GM12891 (cell line): ENCODE measurements around the gene UGGT1.

Experiments
- DNase-seq: peaks from one replicate; pipeline ENCODE4 v3.0.0; 2011; ENCODE audit warnings: low spot score; ENCODE audit not compliant: insufficient read length
- FAIRE-seq: peaks from 2 replicates; lab custom pipeline; 2011; peaks lifted over from hg19 to GRCh38; lab: Jason Lieb, UNC
- PAX5 ChIP-seq: IDR thresholded peaks from 2 replicates; pipeline ENCODE4 v1.6.1; 2011; ENCODE audit warnings: low read length, moderate library complexity, mild to moderate bottlenecking; ENCODE audit not compliant: insufficient read depth, severe bottlenecking
- POLR2A ChIP-seq: IDR thresholded peaks from 2 replicates; pipeline ENCODE4 v1.6.1; 2011; ENCODE audit warnings: low read depth, low read length, control low read depth
- POLR2AphosphoS5 ChIP-seq: IDR thresholded peaks from 2 replicates; pipeline ENCODE4 v1.6.1; 2011; ENCODE audit warnings: low read depth, low read length, control low read depth
- POU2F2 ChIP-seq: IDR thresholded peaks from 2 replicates; pipeline ENCODE4 v1.6.1; 2011; ENCODE audit warnings: low read depth, mild to moderate bottlenecking, control low read depth, low read length, moderate library complexity
- SPI1 ChIP-seq: IDR thresholded peaks from 2 replicates; pipeline ENCODE4 v1.6.1; 2011; ENCODE audit warnings: low read depth, low read length, control low read depth
- TAF1 ChIP-seq: IDR thresholded peaks from 2 replicates; pipeline ENCODE4 v1.6.1; 2011; ENCODE audit warnings: low read depth, low read length, control low read depth

UGGT1 gene

GRCh38 chr2:128232965-128233789 lies 142.2 kb downstream of the UGGT1 start:
- peak; percentile 97 for DNase-seq
- FAIRE-seq = peak; percentile 96

GRCh38 chr2:128233790-128234395 lies 142.9 kb downstream of the UGGT1 start:
- no peak for TF ChIP-seq TAF1
- no peak for TF ChIP-seq PAX5
- no peak for TF ChIP-seq POU2F2
- no peak for TF ChIP-seq SPI1
- TF ChIP-seq POLR2A = no peak
- TF ChIP-seq POLR2AphosphoS5 = no peak
- no peak for FAIRE-seq
- no peak for DNase-seq

More at GRCh38 chr2:128232965-128233789, 142.2 kb downstream of the UGGT1 start:
- TF ChIP-seq POU2F2 = no peak
- 0 out of 2 replicates have a peak, but pooled peaks have one; percentile 1 for TF ChIP-seq SPI1

- DNase-seq (no peak), FAIRE-seq (no peak)
- TF ChIP-seq POLR2AphosphoS5 (no peak), SPI1 (no peak), PAX5 (no peak), POLR2A (no peak), TAF1 (no peak), POU2F2 (no peak)
Measured at GRCh38 chr2:128234613-128235012, 143.6 kb downstream of the UGGT1 start.

- DNase-seq (no peak), FAIRE-seq (no peak)
- TF ChIP-seq POLR2AphosphoS5 = no peak
- no peak for TF ChIP-seq TAF1
- TF ChIP-seq POU2F2 = no peak
- TF ChIP-seq SPI1 = no peak
- TF ChIP-seq POLR2A = no peak
- no peak for TF ChIP-seq PAX5
Measured at GRCh38 chr2:128235581-128235980, 144.6 kb downstream of the UGGT1 start.

DNA sequence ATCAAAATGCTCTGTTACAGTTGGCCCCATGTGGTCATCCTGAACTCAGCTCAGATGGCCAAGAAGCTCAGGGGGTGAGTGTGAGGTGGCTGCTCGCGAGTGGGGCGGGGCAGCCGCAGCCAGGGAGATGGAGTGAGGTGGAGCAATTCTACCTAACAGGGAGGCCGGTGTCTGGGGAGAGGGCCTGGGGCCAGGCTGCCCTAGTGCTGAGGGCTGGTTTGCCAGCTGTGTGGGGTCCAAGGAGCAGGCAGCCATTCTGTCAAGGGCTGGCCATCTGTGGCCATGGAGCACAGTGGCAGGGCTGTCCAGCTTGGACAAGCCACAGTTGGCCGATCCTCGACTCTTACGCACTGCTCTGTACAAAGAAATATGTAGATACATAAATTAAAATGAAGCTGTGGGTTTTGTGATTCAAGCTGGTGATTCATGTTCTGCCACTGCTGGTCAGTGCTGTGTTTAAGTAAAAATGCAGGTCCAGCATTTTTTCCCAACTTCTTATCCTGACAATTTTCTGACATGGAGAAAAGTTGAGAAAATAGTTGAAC lies 145.6 kb downstream of the UGGT1 start:
- DNase-seq (no peak), FAIRE-seq (no peak)
- TF ChIP-seq POLR2AphosphoS5 (no peak), POLR2A (no peak), PAX5 (no peak), POU2F2 (no peak), SPI1 (no peak), TAF1 (no peak)

DNA sequence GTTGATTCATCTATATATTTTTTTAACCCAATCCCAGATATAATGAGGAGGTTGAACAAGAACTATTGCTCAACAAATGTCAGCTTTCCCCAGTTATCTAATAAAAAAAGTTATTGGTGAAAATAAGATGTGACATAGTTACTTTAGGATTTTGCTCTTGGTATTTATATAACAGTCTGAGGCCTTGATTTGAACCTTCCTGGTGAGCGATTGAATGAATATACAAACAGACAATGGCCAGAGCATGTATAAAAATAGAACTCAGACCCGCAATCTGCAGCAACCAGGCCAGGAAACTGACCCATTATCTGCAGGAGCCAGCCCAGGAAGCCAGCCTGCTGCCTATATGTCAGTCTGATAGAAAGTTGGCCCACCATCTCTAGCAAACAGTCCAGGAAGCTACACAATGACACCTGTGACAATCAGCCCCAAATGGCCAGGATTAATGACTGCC lies 146.1 kb downstream of the UGGT1 start:
- TF ChIP-seq SPI1 (no peak), POU2F2 (no peak), TAF1 (no peak), POLR2AphosphoS5 (no peak), PAX5 (no peak), POLR2A (no peak)
- DNase-seq (no peak), FAIRE-seq (no peak)

GRCh38 chr2:128237911-128238697 lies 147.1 kb downstream of the UGGT1 start:
- TF ChIP-seq SPI1 = no peak
- no peak for TF ChIP-seq POLR2AphosphoS5
- TF ChIP-seq PAX5 = no peak
- TF ChIP-seq TAF1 = no peak
- no peak for TF ChIP-seq POLR2A
- TF ChIP-seq POU2F2 = no peak
- no peak for DNase-seq
- FAIRE-seq = no peak

- no peak for FAIRE-seq
- TF ChIP-seq PAX5 (no peak), SPI1 (no peak), POLR2A (no peak), POU2F2 (no peak), POLR2AphosphoS5 (no peak), TAF1 (no peak)
- DNase-seq = no peak
Measured at GRCh38 chr2:128241896-128242295, 150.9 kb downstream of the UGGT1 start.
